ENCODE results near the gene SEPHS1. TPM values are rescaled to one million over a fixed set of nuclear protein-coding genes. Genes with fewer than 3 reads are reported as not detected.

SEPHS1 gene
- total and polyA plus RNA-seq, 11 donors = 14.6 to 36.7 (median 31.1) TPM

- 0 to 1% (median 0%) methylated on average over 37 to 109 of the region's 109 CpGs for WGBS, 4 donors
- ATAC-seq = peak; percentile 45 to 84 (median 81)
- peak overlapping the region; percentile 92 to 98 (median 95) for H3K27ac ChIP-seq
- intact Hi-C loops (cut with DNase I) = loop anchor here in 7 of 10 donors (1.0 to 5.0 kb wide), 5 partner anchors 45 to 185 kb away; partner anchors contain the start of genes PHYH (in 4 of the 7) and MCM10 (in 1 of the 7)
- DNase-seq = peak; percentile 84 to 91 (median 88)
- TF ChIP-seq CTCF (IDR thresholded peaks at IDR 0.05) (no peak), POLR2A (IDR thresholded peaks at IDR 0.05) (no peak)
- H3K4me1 ChIP-seq = peaks cover 0 to 35% (median 22%) of the 10 kb centered on the region in 12 donors
- peaks cover 0 to 16% (median 7%) of the 10 kb centered on the region in 9 donors for H3K27me3 ChIP-seq
- peak overlapping the region; percentile 62 to 92 (median 88) for H3K4me3 ChIP-seq
- H3K9me3 ChIP-seq = no peaks in the 10 kb centered on the region
- peaks cover 0 to 8% (median 5%) of the 10 kb centered on the region in 9 donors for H3K36me3 ChIP-seq
Measured at GRCh38 chr10:13347500-13348156, 465 bp downstream of the SEPHS1 start.

- Histone ChIP-seq H3K4me1 (peaks cover 0 to 38% (median 22%) of the 10 kb centered on the region in 12 donors), H3K9me3 (no peaks in the 10 kb centered on the region), H3K4me3 (peak overlapping the region; percentile 62 to 92 (median 88)), H3K27me3 (peaks cover 0 to 10% (median 2%) of the 10 kb centered on the region in 9 donors), H3K36me3 (peaks cover 0 to 8% (median 5%) of the 10 kb centered on the region in 9 donors), H3K27ac (peak overlapping the region; percentile 92 to 98 (median 95))
- TF ChIP-seq CTCF (IDR thresholded peaks at IDR 0.05) (no peak), POLR2A (IDR thresholded peaks at IDR 0.05) (no peak)
- DNase-seq = peak in 3 of 5 donors; percentile 27 to 48 (median 35)
- WGBS, 4 donors = 0 to 1% (median 0%) methylated on average over 20 to 47 of the region's 47 CpGs
- intact Hi-C loops (cut with DNase I) = loop anchor here in 7 of 10 donors (2.0 to 5.0 kb wide), 4 partner anchors 44 to 185 kb away; partner anchors contain the start of genes PHYH (in 4 of the 7) and MCM10 (in 1 of the 7)
- peak in 3 of 4 donors; percentile 29 to 32 (median 31) for ATAC-seq
Measured at GRCh38 chr10:13347043-13347499, 1.0 kb downstream of the SEPHS1 start.

- peak overlapping the region; percentile 92 to 98 (median 95) for H3K27ac ChIP-seq
- intact Hi-C loops (cut with DNase I) = loop anchor here in 7 of 10 donors (2.0 to 5.0 kb wide), 4 partner anchors 44 to 184 kb away; partner anchors contain the start of genes PHYH (in 4 of the 7) and MCM10 (in 1 of the 7)
- H3K4me1 ChIP-seq = peaks cover 0 to 40% (median 22%) of the 10 kb centered on the region in 12 donors
- DNase-seq (peak in 2 of 5 donors; percentile 18 to 34), ATAC-seq (no peak)
- H3K9me3 ChIP-seq = no peaks in the 10 kb centered on the region
- peaks cover 0 to 4% (median 0%) of the 10 kb centered on the region in 9 donors for H3K27me3 ChIP-seq
- 5 to 11% (median 6%) methylated on average over 18 of the region's 18 CpGs for WGBS, 4 donors
- H3K4me3 ChIP-seq = peak overlapping the region; percentile 62 to 92 (median 88)
- TF ChIP-seq CTCF (IDR thresholded peaks at IDR 0.05) (no peak), POLR2A (IDR thresholded peaks at IDR 0.05) (no peak)
- H3K36me3 ChIP-seq = peaks cover 0 to 8% (median 5%) of the 10 kb centered on the region in 9 donors
Measured at GRCh38 chr10:13346283-13347042, 1.6 kb downstream of the SEPHS1 start.
